ENCODE results near the gene NPTXR. TPM values are rescaled to one million over a fixed set of nuclear protein-coding genes. Genes with fewer than 3 reads are reported as not detected.

NPTXR gene
- total and polyA plus RNA-seq, 10 donors = 0.24 to 11.5 (median 4.7) TPM

DNA sequence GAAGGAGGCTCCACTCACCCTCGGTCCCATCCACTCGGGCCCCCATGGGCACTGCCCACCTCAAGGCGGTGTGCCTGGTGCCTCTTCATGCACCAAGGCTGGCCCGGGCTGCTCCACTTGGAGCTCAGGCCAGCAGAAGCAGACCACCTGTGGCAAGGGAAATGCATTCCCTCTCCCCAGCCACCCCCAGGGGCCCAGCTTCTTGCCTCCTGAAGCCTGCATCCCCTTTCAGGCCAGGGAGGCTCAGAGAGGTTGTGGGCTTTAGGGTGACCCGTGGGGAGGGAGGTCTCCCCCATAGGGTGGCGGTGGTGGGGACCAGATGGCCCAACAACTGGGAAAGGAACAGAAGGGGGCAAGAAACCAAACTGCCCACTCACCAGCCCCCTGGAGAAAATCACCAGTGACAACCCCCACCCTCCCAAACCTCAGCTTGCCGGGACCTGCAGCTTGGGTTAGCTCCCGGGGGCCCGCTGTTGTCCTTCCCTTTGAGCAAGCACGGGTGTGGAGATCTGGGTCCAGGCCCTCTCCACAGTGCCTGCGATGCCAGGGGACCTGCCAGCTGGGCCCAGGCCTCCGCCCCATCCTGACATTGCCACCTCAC, 19.8 kb upstream of the NPTXR start:
- intact Hi-C loops (cut with DNase I; ENCODE audit: low total_unique reads) = no loop called here
- Histone ChIP-seq H3K27ac (peak overlapping the region in 4 of 8 donors; percentile 45 to 84 (median 64)), H3K27me3 (replicated peaks in 1 of 7) (no peaks in the 10 kb centered on the region), H3K4me3 (no peak overlapping the region), H3K9me3 (no peaks in the 10 kb centered on the region), H3K4me1 (peaks cover 10 to 77% (median 55%) of the 10 kb centered on the region in 6 donors), H3K36me3 (peaks cover 0 to 54% (median 25%) of the 10 kb centered on the region in 6 donors)
- peak in 2 of 3 donors; percentile 27 to 61 for TF ChIP-seq POLR2AphosphoS5 (IDR thresholded peaks at IDR 0.05)
- no peak for TF ChIP-seq POLR2A (IDR thresholded peaks at IDR 0.05)
- 72 to 88% (median 83%) methylated on average over 10 to 12 of the region's 12 CpGs for WGBS, 5 donors
- peak; percentile 66 for DNase-seq

DNA sequence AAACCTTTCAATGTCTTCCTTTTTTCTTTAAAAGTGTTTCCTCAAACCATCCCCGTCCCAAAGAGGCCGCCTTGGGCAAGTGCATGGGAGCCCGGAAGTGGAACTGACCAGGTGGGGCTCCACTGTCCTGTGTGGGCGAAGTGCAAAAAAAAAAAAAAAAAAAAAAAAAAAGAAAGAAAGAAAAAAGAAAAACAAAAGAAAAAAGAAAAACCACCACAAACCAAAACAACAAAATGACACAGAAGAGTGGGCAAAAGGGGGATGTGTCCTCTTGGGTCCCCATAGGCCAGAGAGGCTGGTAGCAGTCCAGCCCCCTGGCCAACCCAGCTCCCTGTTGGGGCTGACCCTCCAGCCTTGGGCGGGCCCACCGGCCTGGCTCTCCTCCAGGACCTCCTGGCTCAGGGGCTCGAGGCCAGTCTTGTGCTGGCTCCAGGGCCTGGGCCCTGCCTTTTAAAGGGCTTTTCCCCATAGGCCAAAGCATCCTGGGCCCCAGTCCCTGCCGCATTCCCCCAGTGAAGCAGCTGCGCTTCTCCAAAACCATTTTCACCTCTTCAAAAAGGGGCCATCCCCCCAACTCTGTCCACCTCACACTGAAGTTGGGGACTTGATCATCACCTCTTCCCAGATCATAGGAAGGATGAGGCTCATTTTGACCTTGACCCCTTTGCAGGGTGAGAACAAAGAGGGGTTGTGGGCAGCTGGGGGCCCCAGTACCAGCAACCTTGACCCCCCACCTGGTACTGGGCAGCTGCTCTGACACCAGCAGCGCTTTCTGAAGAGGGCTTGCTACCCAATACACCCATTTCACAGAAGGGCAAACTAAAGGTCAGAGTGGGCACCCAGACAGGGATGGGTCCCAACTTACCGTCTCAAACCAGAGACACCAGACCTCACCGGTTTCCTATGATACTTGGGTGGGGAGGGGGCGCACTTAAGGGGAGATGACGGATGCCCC, 18.8 kb upstream of the NPTXR start:
- Histone ChIP-seq H3K27me3 (replicated peaks in 1 of 7) (no peaks in the 10 kb centered on the region), H3K9me3 (no peaks in the 10 kb centered on the region), H3K36me3 (peaks cover 0 to 44% (median 25%) of the 10 kb centered on the region in 6 donors), H3K4me1 (peaks cover 6 to 67% (median 49%) of the 10 kb centered on the region in 6 donors), H3K27ac (peak overlapping the region in 2 of 8 donors; percentile 28 to 45), H3K4me3 (no peak overlapping the region)
- intact Hi-C loops (cut with DNase I; ENCODE audit: low total_unique reads) = no loop called here
- DNase-seq = no peak
- TF ChIP-seq POLR2AphosphoS5 (IDR thresholded peaks at IDR 0.05) (peak; percentile 20 to 64 (median 36)), POLR2A (IDR thresholded peaks at IDR 0.05) (no peak)
- TF ChIP-seq, protein P1, sequence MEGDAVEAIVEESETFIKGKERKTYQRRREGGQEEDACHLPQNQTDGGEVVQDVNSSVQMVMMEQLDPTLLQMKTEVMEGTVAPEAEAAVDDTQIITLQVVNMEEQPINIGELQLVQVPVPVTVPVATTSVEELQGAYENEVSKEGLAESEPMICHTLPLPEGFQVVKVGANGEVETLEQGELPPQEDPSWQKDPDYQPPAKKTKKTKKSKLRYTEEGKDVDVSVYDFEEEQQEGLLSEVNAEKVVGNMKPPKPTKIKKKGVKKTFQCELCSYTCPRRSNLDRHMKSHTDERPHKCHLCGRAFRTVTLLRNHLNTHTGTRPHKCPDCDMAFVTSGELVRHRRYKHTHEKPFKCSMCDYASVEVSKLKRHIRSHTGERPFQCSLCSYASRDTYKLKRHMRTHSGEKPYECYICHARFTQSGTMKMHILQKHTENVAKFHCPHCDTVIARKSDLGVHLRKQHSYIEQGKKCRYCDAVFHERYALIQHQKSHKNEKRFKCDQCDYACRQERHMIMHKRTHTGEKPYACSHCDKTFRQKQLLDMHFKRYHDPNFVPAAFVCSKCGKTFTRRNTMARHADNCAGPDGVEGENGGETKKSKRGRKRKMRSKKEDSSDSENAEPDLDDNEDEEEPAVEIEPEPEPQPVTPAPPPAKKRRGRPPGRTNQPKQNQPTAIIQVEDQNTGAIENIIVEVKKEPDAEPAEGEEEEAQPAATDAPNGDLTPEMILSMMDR (IDR thresholded peaks at IDR 0.05 in 8 of 11, conservative IDR thresholded peaks at IDR 0.05 in 3 of 11) = no peak
- WGBS, 5 donors = 61 to 81% (median 73%) methylated on average over 14 of the region's 14 CpGs

DNA sequence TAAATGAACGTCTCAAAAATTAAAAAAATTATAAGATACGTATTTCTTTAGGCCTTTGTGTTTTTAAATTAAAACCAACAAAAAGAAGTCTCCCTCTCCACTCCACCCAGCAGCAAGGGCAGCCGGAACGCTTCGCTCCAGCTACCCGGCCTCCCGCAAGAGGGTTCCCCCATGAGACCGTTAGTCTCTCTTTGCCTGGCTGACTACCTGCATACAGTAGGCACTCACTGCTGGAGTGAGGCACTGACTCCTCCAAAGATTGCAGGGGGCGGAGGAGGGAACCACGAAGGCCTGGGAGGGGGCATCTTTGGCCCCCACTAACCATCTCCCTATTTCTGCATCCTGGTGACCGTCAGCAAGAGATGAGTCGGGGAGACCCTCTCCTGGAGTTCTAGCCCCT, 18.1 kb upstream of the NPTXR start:
- 61 to 74% (median 66%) methylated on average over 12 of the region's 12 CpGs for WGBS, 5 donors
- intact Hi-C loops (cut with DNase I; ENCODE audit: low total_unique reads) = no loop called here
- H3K9me3 ChIP-seq = no peaks in the 10 kb centered on the region
- H3K4me1 ChIP-seq = peaks cover 6 to 60% (median 46%) of the 10 kb centered on the region in 6 donors
- TF ChIP-seq POLR2A (IDR thresholded peaks at IDR 0.05) (no peak), POLR2AphosphoS5 (IDR thresholded peaks at IDR 0.05) (peak in 1 of 3 donors; percentile 9)
- DNase-seq = no peak
- no peaks in the 10 kb centered on the region for H3K27me3 ChIP-seq (replicated peaks in 1 of 7)
- H3K27ac ChIP-seq = no peak overlapping the region
- peaks cover 0 to 37% (median 19%) of the 10 kb centered on the region in 6 donors for H3K36me3 ChIP-seq
- H3K4me3 ChIP-seq = no peak overlapping the region

DNA sequence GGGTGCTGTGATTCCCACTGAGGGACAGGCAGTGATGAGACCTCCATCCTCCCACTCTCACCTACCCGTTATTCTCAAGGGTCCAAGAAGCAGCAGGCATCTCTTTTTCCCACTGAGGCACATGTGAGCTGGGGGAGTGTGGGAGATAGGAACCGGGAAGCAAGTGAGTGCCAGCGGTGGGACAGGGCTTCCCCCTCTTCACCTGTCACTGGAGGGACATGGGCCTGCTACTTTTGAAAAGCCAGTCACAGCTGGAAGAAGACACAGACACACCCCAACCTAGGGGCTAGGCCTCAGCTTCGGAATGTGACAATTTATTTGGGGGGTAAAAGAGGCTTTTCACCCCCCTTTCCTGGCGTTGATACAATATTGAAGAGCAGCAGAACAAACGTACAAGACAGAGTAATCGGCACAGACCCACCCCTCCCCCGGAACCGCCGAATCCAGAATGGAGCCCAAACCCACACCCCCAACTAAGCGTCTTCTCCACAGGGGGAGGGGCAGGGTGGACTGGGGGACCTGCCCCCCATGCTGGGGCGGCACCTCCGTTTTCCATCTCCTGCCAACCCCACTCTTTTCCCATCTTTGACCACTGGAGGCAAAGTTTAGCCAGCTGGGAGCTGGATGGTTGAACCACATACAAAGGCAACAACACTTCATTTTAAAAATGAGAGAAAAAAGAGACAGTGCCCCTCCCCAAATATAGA, 17.5 kb upstream of the NPTXR start:
- 62 to 82% (median 70%) methylated on average over 13 of the region's 13 CpGs for WGBS, 5 donors
- H3K27me3 ChIP-seq (replicated peaks in 1 of 7) = no peaks in the 10 kb centered on the region
- no peak overlapping the region for H3K4me3 ChIP-seq
- H3K27ac ChIP-seq = no peak overlapping the region
- TF ChIP-seq, protein P1 (IDR thresholded peaks at IDR 0.05 in 8 of 11, conservative IDR thresholded peaks at IDR 0.05 in 3 of 11) = no peak
- TF ChIP-seq POLR2AphosphoS5 (IDR thresholded peaks at IDR 0.05) (no peak), POLR2A (IDR thresholded peaks at IDR 0.05) (no peak)
- no peak for DNase-seq
- peaks cover 0 to 31% (median 13%) of the 10 kb centered on the region in 6 donors for H3K36me3 ChIP-seq
- H3K9me3 ChIP-seq = no peaks in the 10 kb centered on the region
- H3K4me1 ChIP-seq = peaks cover 6 to 54% (median 41%) of the 10 kb centered on the region in 6 donors
- intact Hi-C loops (cut with DNase I; ENCODE audit: low total_unique reads) = no loop called here

All from spleen (tissue), 11 donors.